ENCODE results near the gene ADH4.

GRCh38 chr4:99088023-99088449 lies 56.1 kb downstream of the ADH4 start:
- TF ChIP-seq, protein P1, sequence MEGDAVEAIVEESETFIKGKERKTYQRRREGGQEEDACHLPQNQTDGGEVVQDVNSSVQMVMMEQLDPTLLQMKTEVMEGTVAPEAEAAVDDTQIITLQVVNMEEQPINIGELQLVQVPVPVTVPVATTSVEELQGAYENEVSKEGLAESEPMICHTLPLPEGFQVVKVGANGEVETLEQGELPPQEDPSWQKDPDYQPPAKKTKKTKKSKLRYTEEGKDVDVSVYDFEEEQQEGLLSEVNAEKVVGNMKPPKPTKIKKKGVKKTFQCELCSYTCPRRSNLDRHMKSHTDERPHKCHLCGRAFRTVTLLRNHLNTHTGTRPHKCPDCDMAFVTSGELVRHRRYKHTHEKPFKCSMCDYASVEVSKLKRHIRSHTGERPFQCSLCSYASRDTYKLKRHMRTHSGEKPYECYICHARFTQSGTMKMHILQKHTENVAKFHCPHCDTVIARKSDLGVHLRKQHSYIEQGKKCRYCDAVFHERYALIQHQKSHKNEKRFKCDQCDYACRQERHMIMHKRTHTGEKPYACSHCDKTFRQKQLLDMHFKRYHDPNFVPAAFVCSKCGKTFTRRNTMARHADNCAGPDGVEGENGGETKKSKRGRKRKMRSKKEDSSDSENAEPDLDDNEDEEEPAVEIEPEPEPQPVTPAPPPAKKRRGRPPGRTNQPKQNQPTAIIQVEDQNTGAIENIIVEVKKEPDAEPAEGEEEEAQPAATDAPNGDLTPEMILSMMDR (IDR thresholded peaks at IDR 0.05 in 2 of 3, conservative IDR thresholded peaks at IDR 0.05 in 1 of 3; ENCODE audit: borderline replicate concordance in 1 of 3, insufficient read depth in 1 of 3, low read depth in 2 of 3, low read length in 2 of 3), result no peak
- TF ChIP-seq POLR2A (IDR thresholded peaks at IDR 0.05; ENCODE audit: borderline replicate concordance, extremely low read depth, insufficient read depth, insufficient read length) (no peak), YY1 (IDR thresholded peaks at IDR 0.05; ENCODE audit: extremely low read depth, insufficient replicate concordance, low read depth, low read length) (no peak), EGR1 (IDR thresholded peaks at IDR 0.05; ENCODE audit: low read depth) (no peak), RAD21 (IDR thresholded peaks at IDR 0.05; ENCODE audit: low read depth) (no peak), TCF7L2 (IDR thresholded peaks at IDR 0.05; ENCODE audit: borderline replicate concordance, extremely low read depth, insufficient read depth, insufficient read length) (no peak), EZH2 (IDR thresholded peaks at IDR 0.05) (no peak), ATF3 (IDR thresholded peaks at IDR 0.05) (no peak), SRF (IDR thresholded peaks at IDR 0.05; ENCODE audit: low read depth) (no peak), POLR2AphosphoS5 (IDR thresholded peaks at IDR 0.05; ENCODE audit: low read depth, low read length) (no peak), MAX (IDR thresholded peaks at IDR 0.05) (no peak)
